Upper lobe of left lung (tissue), 6 donors: ENCODE measurements around the gene RHOC. TPM values are rescaled to one million over a fixed set of nuclear protein-coding genes. Genes with fewer than 3 reads are reported as not detected.
A peak's percentile ranks its signal among the peaks of the same experiment; 100 is the strongest.

Source experiments
- ATAC-seq, 2 donors: fragments of 200-7000 bp; cut with Tn5 transposase; one replicate each; pipeline ENCODE4 v1.9.1; 2022; ENCODE audit warnings: mild to moderate bottlenecking in 2 of 2, moderate library complexity in 2 of 2; ENCODE audit not compliant: low FRiP score in 2 of 2
- DNase-seq, 2 donors: peaks; one replicate each; pipeline ENCODE4 v3.0.0-alpha.2; 2019 to 2020
- H3K27ac ChIP-seq, 4 donors: fragments of 200-600 bp; sonication (generic); one replicate each; pipeline ENCODE4 v1.5.1; 2016 to 2019
- H3K27me3 ChIP-seq, 4 donors: fragments of 200-600 bp; sonication (generic); one replicate each; pipeline ENCODE4 v1.5.1; 2017 to 2019
- H3K36me3 ChIP-seq, 4 donors: fragments of 200-600 bp; sonication (generic); one replicate each; pipeline ENCODE4 v1.5.1; 2016 to 2019
- H3K4me1 ChIP-seq, 4 donors: fragments of 200-600 bp; sonication (generic); one replicate each; pipeline ENCODE4 v1.5.1; 2018 to 2019
- H3K4me3 ChIP-seq, 4 donors: fragments of 200-600 bp; sonication (generic); one replicate each; pipeline ENCODE4 v1.5.1; 2017 to 2019; ENCODE audit warnings: mild to moderate bottlenecking in 2 of 4, moderate library complexity in 1 of 4
- H3K9me3 ChIP-seq, 4 donors: fragments of 200-600 bp; sonication (generic); one replicate each; pipeline ENCODE4 v1.5.1; 2018 to 2019
- EP300 ChIP-seq, 4 donors: sonication (generic); formaldehyde crosslinking; IDR thresholded peaks; one replicate each; pipeline ENCODE4 v1.5.1; 2017; ENCODE audit warnings: antibody characterized with exemption in 4 of 4, control low read depth in 2 of 4
- POLR2A ChIP-seq, 4 donors: fragments of 450-650 bp; IDR thresholded peaks; one replicate each; pipeline ENCODE4 v1.5.1; 2016 to 2017; ENCODE audit warnings: antibody characterized with exemption in 4 of 4, mild to moderate bottlenecking in 2 of 4
- POLR2AphosphoS5 ChIP-seq, 2 donors: sonication (generic); formaldehyde crosslinking; IDR thresholded peaks; one replicate each; pipeline ENCODE4 v1.5.1; 2017; ENCODE audit warnings: antibody characterized with exemption in 2 of 2
- WGBS, 2 donors: methylation state at CpG; one replicate each; pipeline ENCODE4 v1.1.5; 2017 to 2018; 5-methylcytosine and 5-hydroxymethylcytosine counted together
- total RNA-seq, 6 donors: library from RNA; depleted of rRNA in 4 of 6; stranded (reverse); fragments of >200 nt in 4 of 6; gene quantifications; one replicate each; pipeline versions ENCODE4 v1.1.0 to v1.2.1, GENCODE V29; 2016 to 2021
- TF ChIP-seq, protein P1 (sequence below), 6 experiments: fragments of 450-650 bp in 4 of 6; fragments of 200-600 bp in 2 of 6; sonication (generic) in 2 of 6; IDR thresholded peaks; one replicate each; pipeline ENCODE4 v1.5.1; 2016 to 2019; ENCODE audit warnings: antibody characterized with exemption in 6 of 6
- donor health status: DM: no; HTN: no; CAD: no; lungs with moderate emphysema.
- donor health status: DM: no; HTN: yes; CAD: no; lungs with severe emphysema.

RHOC gene
- total RNA-seq, 6 donors from 2014 or later = 80.9 to 218 (median 132) TPM

DNA sequence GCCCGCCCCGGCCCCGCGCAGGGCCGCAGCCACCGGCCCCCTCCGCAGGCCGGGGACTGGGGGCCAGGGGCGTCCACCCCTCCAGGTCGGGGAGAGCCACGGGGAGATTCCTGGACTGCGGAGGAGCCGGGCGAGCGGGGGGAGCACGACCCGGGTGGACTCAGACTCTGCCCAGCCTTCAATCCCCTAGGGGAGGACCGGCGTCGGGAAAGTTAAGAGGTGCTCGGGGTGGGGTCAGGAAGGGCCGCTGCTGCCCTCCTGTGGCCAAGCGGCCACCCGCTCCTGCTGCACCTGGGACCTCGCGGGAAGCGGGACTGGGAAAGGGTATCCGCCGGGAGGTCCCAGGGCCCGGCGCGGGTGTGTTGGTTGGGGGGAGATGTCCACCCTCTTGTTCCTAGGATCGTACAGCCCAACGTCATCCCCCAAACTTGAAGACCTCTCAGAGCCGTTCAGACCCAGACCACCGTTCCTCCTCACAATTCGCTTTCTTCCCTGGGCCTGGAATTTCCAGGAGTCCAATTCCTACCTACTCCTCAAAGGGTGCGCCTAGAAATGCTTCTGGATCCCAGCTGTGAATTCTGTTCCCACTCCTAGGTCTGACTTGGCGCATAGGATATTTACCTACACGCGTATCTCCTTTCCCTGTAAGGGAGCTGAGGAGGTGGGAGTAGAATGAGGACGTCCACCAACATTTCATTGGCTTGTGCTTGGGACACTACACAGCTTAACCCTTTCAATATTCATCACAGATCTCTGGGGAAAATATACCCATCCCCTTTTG is 484 bp upstream of the RHOC start:
- peak; percentile 92 to 95 for DNase-seq
- Histone ChIP-seq H3K4me1 (peaks cover 27 to 42% (median 38%) of the 10 kb centered on the region in 4 donors), H3K36me3 (peaks cover 0 to 13% (median 7%) of the 10 kb centered on the region in 4 donors), H3K27me3 (no peaks in the 10 kb centered on the region), H3K4me3 (peak overlapping the region; percentile 30 to 93 (median 92)), H3K9me3 (no peaks in the 10 kb centered on the region), H3K27ac (peak overlapping the region; percentile 91 to 99 (median 98))
- TF ChIP-seq EP300 (IDR thresholded peaks at IDR 0.05) (no peak), POLR2A (IDR thresholded peaks at IDR 0.05) (peak in 1 of 4 donors; percentile 2), POLR2AphosphoS5 (IDR thresholded peaks at IDR 0.05) (no peak)
- TF ChIP-seq, protein P1, sequence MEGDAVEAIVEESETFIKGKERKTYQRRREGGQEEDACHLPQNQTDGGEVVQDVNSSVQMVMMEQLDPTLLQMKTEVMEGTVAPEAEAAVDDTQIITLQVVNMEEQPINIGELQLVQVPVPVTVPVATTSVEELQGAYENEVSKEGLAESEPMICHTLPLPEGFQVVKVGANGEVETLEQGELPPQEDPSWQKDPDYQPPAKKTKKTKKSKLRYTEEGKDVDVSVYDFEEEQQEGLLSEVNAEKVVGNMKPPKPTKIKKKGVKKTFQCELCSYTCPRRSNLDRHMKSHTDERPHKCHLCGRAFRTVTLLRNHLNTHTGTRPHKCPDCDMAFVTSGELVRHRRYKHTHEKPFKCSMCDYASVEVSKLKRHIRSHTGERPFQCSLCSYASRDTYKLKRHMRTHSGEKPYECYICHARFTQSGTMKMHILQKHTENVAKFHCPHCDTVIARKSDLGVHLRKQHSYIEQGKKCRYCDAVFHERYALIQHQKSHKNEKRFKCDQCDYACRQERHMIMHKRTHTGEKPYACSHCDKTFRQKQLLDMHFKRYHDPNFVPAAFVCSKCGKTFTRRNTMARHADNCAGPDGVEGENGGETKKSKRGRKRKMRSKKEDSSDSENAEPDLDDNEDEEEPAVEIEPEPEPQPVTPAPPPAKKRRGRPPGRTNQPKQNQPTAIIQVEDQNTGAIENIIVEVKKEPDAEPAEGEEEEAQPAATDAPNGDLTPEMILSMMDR (IDR thresholded peaks at IDR 0.05) = peak; percentile 85 to 97 (median 95)
- ATAC-seq = peak; percentile 85 to 90
- WGBS, 2 donors = 5 to 18% methylated on average over 11 to 31 of the region's 42 CpGs

DNA sequence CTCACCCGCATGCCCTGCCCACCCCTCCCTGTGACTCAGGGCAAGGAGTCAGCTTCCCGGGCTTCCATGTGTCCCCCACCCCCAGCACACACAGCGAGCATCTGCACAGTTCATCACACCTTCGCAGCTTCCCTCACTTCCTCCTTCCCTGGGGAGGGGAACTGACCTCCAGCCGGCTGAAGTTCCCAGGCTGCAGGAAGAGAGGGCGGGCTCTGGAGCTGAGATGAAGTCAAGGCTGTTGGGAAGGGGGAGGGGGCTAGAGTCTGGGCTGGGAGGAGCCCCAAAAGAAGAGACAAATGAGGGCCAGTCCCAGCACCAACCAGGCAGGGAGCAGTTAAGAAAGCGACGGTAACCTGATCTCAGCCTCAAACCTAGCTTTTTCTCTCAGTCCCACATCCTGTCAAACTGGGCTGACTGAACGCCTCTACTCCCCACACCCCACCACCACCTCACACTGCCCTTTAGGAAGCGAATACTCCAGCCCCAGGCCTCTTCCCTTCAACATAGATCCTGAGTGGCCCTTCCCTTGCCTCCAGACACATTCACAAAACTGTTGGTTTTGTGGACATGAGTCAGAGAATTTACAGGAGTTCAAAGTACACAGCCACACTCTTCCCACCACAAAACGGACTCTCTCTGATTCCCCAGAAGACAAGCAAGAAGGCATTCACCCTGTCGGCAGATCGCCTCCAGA is 1.8 kb downstream of the RHOC start:
- TF ChIP-seq EP300 (IDR thresholded peaks at IDR 0.05) (peak in 1 of 4 donors; percentile 66), POLR2A (IDR thresholded peaks at IDR 0.05) (peak in 2 of 4 donors; percentile 76 to 88), POLR2AphosphoS5 (IDR thresholded peaks at IDR 0.05) (peak; percentile 85 to 92)
- TF ChIP-seq, protein P1 (IDR thresholded peaks at IDR 0.05) = no peak
- ATAC-seq (peak; percentile 71 to 85), DNase-seq (peak in 1 of 2 donors; percentile 94)
- H3K27ac ChIP-seq = peak overlapping the region; percentile 91 to 99 (median 98)
- H3K36me3 ChIP-seq = peaks cover 0 to 30% (median 10%) of the 10 kb centered on the region in 4 donors
- H3K9me3 ChIP-seq = no peaks in the 10 kb centered on the region
- peaks cover 47 to 65% (median 61%) of the 10 kb centered on the region in 4 donors for H3K4me1 ChIP-seq
- no peaks in the 10 kb centered on the region for H3K27me3 ChIP-seq
- peak overlapping the region; percentile 36 to 93 (median 92) for H3K4me3 ChIP-seq
- WGBS, 2 donors = 3 to 4% methylated on average over 10 to 13 of the region's 13 CpGs

DNA sequence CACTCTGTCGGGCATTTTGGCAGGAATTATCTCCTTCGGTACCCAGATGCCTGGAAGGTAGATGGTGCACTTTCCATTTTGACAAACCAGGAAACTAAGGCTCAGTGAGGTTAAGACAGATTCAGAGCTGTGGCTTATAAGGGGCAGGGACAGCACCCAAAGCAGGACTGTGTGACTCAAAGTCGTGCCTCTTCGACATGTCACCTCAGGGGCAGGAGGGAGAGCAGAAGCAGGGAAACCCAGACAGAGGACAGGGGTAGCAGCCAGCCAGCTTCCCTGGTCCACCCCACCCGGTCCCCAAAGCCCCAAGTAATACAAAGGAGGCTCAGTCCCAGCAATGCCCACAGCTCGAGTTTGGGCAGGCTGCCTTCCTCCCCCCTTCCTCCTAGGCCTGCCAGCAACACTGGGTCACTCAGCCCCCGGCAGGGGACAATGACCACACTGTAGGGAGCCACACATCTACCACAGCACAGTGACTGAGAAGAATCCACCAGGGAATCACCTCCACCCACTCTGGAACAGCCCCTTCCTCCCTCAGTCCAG is 2.5 kb downstream of the RHOC start:
- Histone ChIP-seq H3K27me3 (no peaks in the 10 kb centered on the region), H3K4me1 (peaks cover 49 to 71% (median 67%) of the 10 kb centered on the region in 4 donors), H3K36me3 (peaks cover 0 to 36% (median 10%) of the 10 kb centered on the region in 4 donors), H3K4me3 (peak overlapping the region; percentile 6 to 93 (median 92)), H3K27ac (peak overlapping the region; percentile 91 to 99 (median 98)), H3K9me3 (no peaks in the 10 kb centered on the region)
- WGBS, 2 donors = 26 to 40% methylated on average over 3 to 7 of the region's 7 CpGs
- no peak for ATAC-seq
- DNase-seq = no peak
- TF ChIP-seq EP300 (IDR thresholded peaks at IDR 0.05) = no peak
- no peak for TF ChIP-seq POLR2A (IDR thresholded peaks at IDR 0.05)
- no peak for TF ChIP-seq POLR2AphosphoS5 (IDR thresholded peaks at IDR 0.05)
- TF ChIP-seq, protein P1 (IDR thresholded peaks at IDR 0.05) = no peak

DNA sequence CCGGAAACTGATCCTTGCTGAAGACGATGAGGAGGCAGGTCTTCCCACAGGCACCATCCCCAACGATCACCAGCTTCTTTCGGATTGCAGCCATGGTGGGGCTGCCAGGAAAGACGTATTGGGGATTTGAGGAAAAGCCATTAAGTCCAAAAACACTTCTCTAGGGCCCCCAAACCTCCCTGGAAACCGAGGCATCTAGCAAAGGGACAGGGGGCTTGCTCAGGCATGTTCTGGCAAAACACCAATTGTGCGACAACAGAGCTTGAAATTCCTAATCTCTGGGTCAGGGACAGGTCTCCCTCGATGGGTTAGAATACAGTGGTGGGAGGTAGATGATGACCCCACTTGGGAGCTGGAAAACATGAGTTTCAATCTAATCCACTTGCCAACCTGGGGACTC is 3.2 kb downstream of the RHOC start:
- H3K27ac ChIP-seq = peak overlapping the region; percentile 91 to 99 (median 98)
- ATAC-seq (no peak), DNase-seq (no peak)
- H3K9me3 ChIP-seq = no peaks in the 10 kb centered on the region
- no peaks in the 10 kb centered on the region for H3K27me3 ChIP-seq
- no peak overlapping the region for H3K4me3 ChIP-seq
- 80 to 83% methylated on average over 8 of the region's 8 CpGs for WGBS, 2 donors
- peaks cover 0 to 43% (median 11%) of the 10 kb centered on the region in 4 donors for H3K36me3 ChIP-seq
- TF ChIP-seq POLR2A (IDR thresholded peaks at IDR 0.05) (no peak), POLR2AphosphoS5 (IDR thresholded peaks at IDR 0.05) (no peak), EP300 (IDR thresholded peaks at IDR 0.05) (no peak)
- TF ChIP-seq, protein P1 (IDR thresholded peaks at IDR 0.05) = no peak
- peaks cover 57 to 78% (median 75%) of the 10 kb centered on the region in 4 donors for H3K4me1 ChIP-seq
